Measurements from ENCODE around the gene KIAA1755. TPM values are rescaled to one million over a fixed set of nuclear protein-coding genes. Genes with fewer than 3 reads are reported as not detected.
"Not testable (repeated sequence)": the region's sequence is repeated elsewhere in the genome, so short reads cannot be mapped to it uniquely, and the experiment has no call there.

KIAA1755 gene
- total RNA-seq, 1 experiment from 2014 or later: not detected

DNA sequence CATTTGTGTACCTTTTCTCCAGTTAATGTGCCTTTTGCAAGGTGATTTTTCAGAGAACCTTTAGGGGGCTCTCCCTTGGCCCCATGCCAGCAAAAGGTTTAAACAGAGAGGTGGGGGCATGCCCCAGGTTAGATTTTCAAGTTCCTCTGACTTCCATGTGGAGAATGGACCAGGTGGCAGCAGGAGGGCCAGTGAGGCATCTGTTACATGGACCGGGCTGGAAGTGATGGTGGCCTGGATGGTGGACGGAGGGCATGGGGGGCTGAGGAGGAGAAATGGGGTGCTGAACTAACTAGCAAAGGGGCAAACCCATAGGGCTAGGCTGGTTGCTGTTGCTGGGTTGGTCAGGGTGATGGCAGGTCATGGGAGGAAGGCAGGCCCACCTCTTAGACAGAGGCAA lies 22.7 kb upstream of the KIAA1755 start:
- no peak overlapping the region for H3K9ac ChIP-seq (ENCODE audit: low read length)
- H3K36me3 ChIP-seq (ENCODE audit: insufficient read depth, low read length): no peaks in the 10 kb centered on the region
- DNase-seq: no peak
- no peaks in the 10 kb centered on the region for H3K79me2 ChIP-seq (ENCODE audit: low read length)
- no peak overlapping the region for H3K4me3 ChIP-seq (ENCODE audit: low read length)
- H2AFZ ChIP-seq (ENCODE audit: low read length): no peak overlapping the region
- H3K27ac ChIP-seq (ENCODE audit: low read length): no peak overlapping the region
- no peaks in the 10 kb centered on the region for H4K20me1 ChIP-seq (ENCODE audit: insufficient read depth, low read depth, low read length)
- no peaks in the 10 kb centered on the region for H3K27me3 ChIP-seq (ENCODE audit: low read length)
- H3K4me2 ChIP-seq (ENCODE audit: low read depth, low read length, poor library complexity, severe bottlenecking): no peak overlapping the region
- H3K4me1 ChIP-seq (ENCODE audit: low read length): no peaks in the 10 kb centered on the region; the same call in 1 of the 2 replicates
- H3K9me3 ChIP-seq (ENCODE audit: low read length): no peaks in the 10 kb centered on the region
- H3K9me2 ChIP-seq (replicated peaks; ENCODE audit: insufficient read depth, low read length): no peaks in the 10 kb centered on the region

DNA sequence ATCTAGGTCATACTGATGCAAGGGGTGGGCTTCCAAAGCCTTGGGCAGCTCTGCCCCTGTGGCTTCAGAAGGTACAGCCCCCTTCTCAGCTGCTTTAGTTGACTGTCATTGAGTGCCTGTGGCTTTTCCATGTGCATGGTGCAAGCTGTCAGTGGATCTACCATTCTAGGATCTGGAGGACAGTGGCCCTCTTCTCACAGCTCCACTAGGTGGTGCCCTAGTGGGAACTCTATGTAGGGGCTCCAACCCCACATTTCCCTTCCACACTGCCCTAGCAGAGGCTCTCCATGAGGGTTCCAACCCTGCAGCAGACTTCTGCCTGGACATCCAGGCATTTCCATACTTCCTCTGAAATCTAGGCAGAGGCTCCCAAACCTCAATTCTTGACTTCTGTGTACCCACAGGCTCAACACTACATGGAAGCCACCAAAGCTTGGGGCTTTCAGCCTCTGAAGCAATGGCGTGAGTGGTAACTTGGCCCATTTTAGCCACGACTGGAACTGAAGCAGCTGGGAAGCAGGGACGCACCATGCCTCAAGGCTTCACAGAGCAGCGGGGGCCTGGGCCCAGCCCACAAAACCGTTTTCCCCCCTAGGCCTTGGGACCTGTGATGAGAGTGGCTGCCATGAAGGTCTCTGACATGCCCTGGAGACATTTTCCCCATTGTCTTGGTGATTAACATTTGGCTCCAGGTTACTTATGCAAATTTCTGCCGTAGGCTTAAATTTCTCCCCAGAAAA lies 20.8 kb upstream of the KIAA1755 start:
- H3K27me3 ChIP-seq (ENCODE audit: low read length); H3K27ac ChIP-seq (ENCODE audit: low read length); H3K4me3 ChIP-seq (ENCODE audit: low read length); H3K79me2 ChIP-seq (ENCODE audit: low read length); H3K4me2 ChIP-seq (ENCODE audit: low read depth, low read length, poor library complexity, severe bottlenecking); H3K4me1 ChIP-seq (ENCODE audit: low read length); H3K36me3 ChIP-seq (ENCODE audit: insufficient read depth, low read length); H3K9ac ChIP-seq (ENCODE audit: low read length); H3K9me3 ChIP-seq (ENCODE audit: low read length); H4K20me1 ChIP-seq (ENCODE audit: insufficient read depth, low read depth, low read length); H3K9me2 ChIP-seq (replicated peaks; ENCODE audit: insufficient read depth, low read length); H2AFZ ChIP-seq (ENCODE audit: low read length): not testable (repeated sequence)
- DNase-seq: peak; percentile 56

DNA sequence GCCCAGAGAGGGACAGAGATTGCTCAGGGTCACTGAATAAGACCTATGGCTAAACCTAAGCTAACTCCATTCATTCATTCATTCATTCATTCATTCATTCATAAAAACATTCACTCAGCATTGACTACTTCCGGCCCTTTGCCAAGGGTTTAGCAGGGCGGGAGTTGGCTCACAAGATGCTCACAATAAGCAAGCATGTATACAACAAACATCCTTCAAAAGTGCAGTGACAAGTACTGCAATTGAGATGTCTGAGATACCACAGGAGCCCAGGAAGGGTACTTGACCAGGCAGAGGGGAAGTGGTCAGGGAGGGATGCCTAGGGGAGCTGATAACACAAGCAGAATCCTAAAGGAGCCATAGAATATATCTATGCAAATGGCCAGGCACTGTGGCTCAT lies 18.2 kb upstream of the KIAA1755 start:
- H3K27me3 ChIP-seq (ENCODE audit: low read length): no peaks in the 10 kb centered on the region
- H3K4me2 ChIP-seq (ENCODE audit: low read depth, low read length, poor library complexity, severe bottlenecking): no peak overlapping the region
- no peaks in the 10 kb centered on the region for H3K9me2 ChIP-seq (replicated peaks; ENCODE audit: insufficient read depth, low read length)
- H3K4me3 ChIP-seq (ENCODE audit: low read length): no peak overlapping the region
- no peak for DNase-seq
- H3K9me3 ChIP-seq (ENCODE audit: low read length): no peaks in the 10 kb centered on the region
- no peaks in the 10 kb centered on the region for H3K36me3 ChIP-seq (ENCODE audit: insufficient read depth, low read length)
- no peak overlapping the region for H2AFZ ChIP-seq (ENCODE audit: low read length)
- H3K27ac ChIP-seq (ENCODE audit: low read length): no peak overlapping the region
- no peaks in the 10 kb centered on the region for H4K20me1 ChIP-seq (ENCODE audit: insufficient read depth, low read depth, low read length)
- H3K4me1 ChIP-seq (ENCODE audit: low read length): no peaks in the 10 kb centered on the region
- no peak overlapping the region for H3K9ac ChIP-seq (ENCODE audit: low read length)
- H3K79me2 ChIP-seq (ENCODE audit: low read length): no peaks in the 10 kb centered on the region

DNA sequence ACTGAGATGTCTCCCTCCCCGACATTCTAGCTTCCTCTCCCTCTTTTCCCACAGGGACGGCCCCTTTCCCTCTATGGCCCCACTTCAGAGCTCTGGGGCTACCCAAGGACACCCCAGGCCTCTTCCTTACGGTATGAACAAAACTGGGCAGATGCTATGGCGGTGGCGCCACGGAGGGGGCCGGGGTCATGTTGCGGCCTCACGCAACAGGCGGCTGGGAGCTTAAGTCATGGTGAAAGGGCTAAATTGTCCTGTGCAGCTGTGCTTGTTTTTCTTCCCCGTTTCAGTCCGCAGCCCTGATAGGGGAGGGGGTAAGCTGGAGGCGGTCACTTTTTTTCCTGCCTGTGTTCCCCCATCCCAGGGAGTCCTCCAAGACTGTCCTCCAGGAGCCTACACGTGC lies 17.6 kb upstream of the KIAA1755 start:
- Histone ChIP-seq H2AFZ (ENCODE audit: low read length) (no peak overlapping the region), H3K27ac (ENCODE audit: low read length) (no peak overlapping the region), H3K36me3 (ENCODE audit: insufficient read depth, low read length) (no peaks in the 10 kb centered on the region), H3K4me2 (ENCODE audit: low read depth, low read length, poor library complexity, severe bottlenecking) (no peak overlapping the region), H3K4me1 (ENCODE audit: low read length) (no peaks in the 10 kb centered on the region), H3K4me3 (ENCODE audit: low read length) (no peak overlapping the region), H3K9me2 (replicated peaks; ENCODE audit: insufficient read depth, low read length) (no peaks in the 10 kb centered on the region), H3K79me2 (ENCODE audit: low read length) (no peaks in the 10 kb centered on the region), H3K27me3 (ENCODE audit: low read length) (no peaks in the 10 kb centered on the region), H4K20me1 (ENCODE audit: insufficient read depth, low read depth, low read length) (no peaks in the 10 kb centered on the region), H3K9ac (ENCODE audit: low read length) (no peak overlapping the region), H3K9me3 (ENCODE audit: low read length) (no peaks in the 10 kb centered on the region)
- no peak for DNase-seq

GRCh38 chr20:38277691-38278090 lies 17.2 kb upstream of the KIAA1755 start:
- H4K20me1 ChIP-seq (ENCODE audit: insufficient read depth, low read depth, low read length): no peaks in the 10 kb centered on the region
- no peak for DNase-seq
- no peak overlapping the region for H3K4me2 ChIP-seq (ENCODE audit: low read depth, low read length, poor library complexity, severe bottlenecking)
- H3K9ac ChIP-seq (ENCODE audit: low read length): no peak overlapping the region
- no peaks in the 10 kb centered on the region for H3K79me2 ChIP-seq (ENCODE audit: low read length)
- no peaks in the 10 kb centered on the region for H3K27me3 ChIP-seq (ENCODE audit: low read length)
- no peaks in the 10 kb centered on the region for H3K36me3 ChIP-seq (ENCODE audit: insufficient read depth, low read length)
- no peak overlapping the region for H3K4me3 ChIP-seq (ENCODE audit: low read length)
- H3K9me3 ChIP-seq (ENCODE audit: low read length): no peaks in the 10 kb centered on the region
- H3K27ac ChIP-seq (ENCODE audit: low read length): no peak overlapping the region
- no peaks in the 10 kb centered on the region for H3K4me1 ChIP-seq (ENCODE audit: low read length)
- H2AFZ ChIP-seq (ENCODE audit: low read length): no peak overlapping the region
- no peaks in the 10 kb centered on the region for H3K9me2 ChIP-seq (replicated peaks; ENCODE audit: insufficient read depth, low read length)

- Histone ChIP-seq H3K9ac (ENCODE audit: low read length) (no peak overlapping the region), H4K20me1 (ENCODE audit: insufficient read depth, low read depth, low read length) (no peaks in the 10 kb centered on the region), H2AFZ (ENCODE audit: low read length) (no peak overlapping the region), H3K79me2 (ENCODE audit: low read length) (no peaks in the 10 kb centered on the region), H3K9me2 (replicated peaks; ENCODE audit: insufficient read depth, low read length) (no peaks in the 10 kb centered on the region), H3K27me3 (ENCODE audit: low read length) (no peaks in the 10 kb centered on the region), H3K4me2 (ENCODE audit: low read depth, low read length, poor library complexity, severe bottlenecking) (no peak overlapping the region), H3K4me3 (ENCODE audit: low read length) (no peak overlapping the region), H3K4me1 (ENCODE audit: low read length) (no peaks in the 10 kb centered on the region), H3K9me3 (ENCODE audit: low read length) (no peaks in the 10 kb centered on the region), H3K36me3 (ENCODE audit: insufficient read depth, low read length) (no peaks in the 10 kb centered on the region), H3K27ac (ENCODE audit: low read length) (no peak overlapping the region)
- no peak for DNase-seq
Measured at GRCh38 chr20:38277285-38277684, 16.8 kb upstream of the KIAA1755 start.

- Histone ChIP-seq H3K9me2 (replicated peaks; ENCODE audit: insufficient read depth, low read length) (no peaks in the 10 kb centered on the region), H3K27ac (ENCODE audit: low read length) (no peak overlapping the region), H3K9ac (ENCODE audit: low read length) (no peak overlapping the region), H3K4me3 (ENCODE audit: low read length) (no peak overlapping the region), H3K4me2 (ENCODE audit: low read depth, low read length, poor library complexity, severe bottlenecking) (no peak overlapping the region), H3K9me3 (ENCODE audit: low read length) (no peaks in the 10 kb centered on the region), H4K20me1 (ENCODE audit: insufficient read depth, low read depth, low read length) (no peaks in the 10 kb centered on the region), H3K27me3 (ENCODE audit: low read length) (no peaks in the 10 kb centered on the region), H3K79me2 (ENCODE audit: low read length) (no peaks in the 10 kb centered on the region), H3K36me3 (ENCODE audit: insufficient read depth, low read length) (no peaks in the 10 kb centered on the region), H3K4me1 (ENCODE audit: low read length) (no peaks in the 10 kb centered on the region), H2AFZ (ENCODE audit: low read length) (no peak overlapping the region)
- DNase-seq: no peak
Measured at GRCh38 chr20:38275815-38276550, 15.4 kb upstream of the KIAA1755 start.

DNA sequence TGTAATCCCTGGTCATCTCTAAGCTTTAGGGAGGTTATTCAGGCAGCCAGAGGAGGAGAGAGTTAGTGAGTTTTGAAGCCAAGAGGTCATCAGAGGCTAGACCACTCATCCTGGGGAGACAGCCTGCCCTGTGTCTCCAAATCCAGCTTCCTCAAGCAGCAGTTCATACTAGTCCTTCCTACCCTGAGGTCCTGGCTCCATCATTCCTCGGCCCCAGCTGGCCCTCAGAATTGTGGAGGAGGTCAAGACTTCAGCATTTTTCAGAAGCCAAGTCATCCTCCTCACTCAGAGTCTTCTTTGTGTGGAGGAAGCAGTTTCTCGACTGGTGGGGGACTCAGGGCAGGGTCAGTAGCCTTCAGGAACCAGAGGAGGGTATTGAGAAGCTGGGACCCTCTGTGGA lies 12.4 kb upstream of the KIAA1755 start:
- Histone ChIP-seq H3K79me2 (ENCODE audit: low read length) (no peaks in the 10 kb centered on the region), H3K9me3 (ENCODE audit: low read length) (no peaks in the 10 kb centered on the region), H3K4me3 (ENCODE audit: low read length) (no peak overlapping the region), H3K4me2 (ENCODE audit: low read depth, low read length, poor library complexity, severe bottlenecking) (no peak overlapping the region), H3K27me3 (ENCODE audit: low read length) (no peaks in the 10 kb centered on the region), H3K4me1 (ENCODE audit: low read length) (no peaks in the 10 kb centered on the region), H3K9me2 (replicated peaks; ENCODE audit: insufficient read depth, low read length) (no peaks in the 10 kb centered on the region), H2AFZ (ENCODE audit: low read length) (no peak overlapping the region), H3K27ac (ENCODE audit: low read length) (no peak overlapping the region), H4K20me1 (ENCODE audit: insufficient read depth, low read depth, low read length) (no peaks in the 10 kb centered on the region), H3K9ac (ENCODE audit: low read length) (no peak overlapping the region), H3K36me3 (ENCODE audit: insufficient read depth, low read length) (no peaks in the 10 kb centered on the region)
- no peak for DNase-seq
